Tibial artery (tissue), 4 donors: ENCODE measurements around the gene KIF18B.

Source experiments
- DNase-seq, 2 donors: peaks; one replicate each; pipeline ENCODE4 v3.0.0-alpha.2; 2019
- H3K27ac ChIP-seq, 2 donors: fragments of 200-600 bp; sonication (generic) in 1 of 2; 1 replicate in 1 of 2; 2 replicates in 1 of 2; pipeline ENCODE4 v1.5.1; 2018 to 2019; ENCODE audit warnings: mild to moderate bottlenecking in 1 of 2
- H3K27me3 ChIP-seq, 2 donors: fragments of 200-600 bp; sonication (generic) in 1 of 2; one replicate each; pipeline versions ENCODE4 v1.5.1 to v1.6.0; 2016 to 2019
- H3K36me3 ChIP-seq, 3 donors: fragments of 200-600 bp; sonication (generic) in 2 of 3; one replicate each; pipeline ENCODE4 v1.5.1; 2016 to 2019; ENCODE audit warnings: mild to moderate bottlenecking in 2 of 3
- H3K4me1 ChIP-seq, 4 donors: fragments of 200-600 bp; sonication (generic) in 2 of 4; 1 replicate in 3 of 4; 2 replicates in 1 of 4; pipeline ENCODE4 v1.5.1; 2016 to 2019
- H3K4me3 ChIP-seq, 2 donors: fragments of 200-600 bp; sonication (generic) in 1 of 2; 1 replicate in 1 of 2; 2 replicates in 1 of 2; pipeline ENCODE4 v1.5.1; 2018 to 2019; ENCODE audit warnings: mild to moderate bottlenecking in 2 of 2
- H3K9me3 ChIP-seq, 3 donors: fragments of 200-600 bp; sonication (generic) in 1 of 3; one replicate each; pipeline ENCODE4 v1.5.1; 2016 to 2019
- CTCF ChIP-seq, 2 experiments: fragments of 200-600 bp in 1 of 2; fragments of 450-650 bp in 1 of 2; IDR thresholded peaks; one replicate each; pipeline ENCODE4 v1.5.1; 2017 to 2019; ENCODE audit warnings: antibody characterized with exemption in 2 of 2, mild to moderate bottlenecking in 1 of 2, moderate library complexity in 1 of 2
- intact Hi-C: fragments of 100-400 bp; cut with DNase I; formaldehyde crosslinking; loops from one replicate; pipeline ENCODE4 v1.15.0; 2023; ENCODE audit warnings: low total_unique reads

Gene KIF18B

GRCh38 chr17:44960691-44961090, 13.1 kb upstream of the KIF18B start:
- Histone ChIP-seq H3K4me1 (peaks cover 0 to 11% (median 3%) of the 10 kb centered on the region in 4 donors), H3K27ac (no peak overlapping the region), H3K9me3 (no peaks in the 10 kb centered on the region), H3K36me3 (no peaks in the 10 kb centered on the region), H3K4me3 (no peak overlapping the region), H3K27me3 (peaks cover 4 to 72% of the 10 kb centered on the region in 2 donors)
- intact Hi-C loops: no loop called here
- no peak for DNase-seq
- TF ChIP-seq CTCF (IDR thresholded peaks at IDR 0.05): no peak

- H3K9me3 ChIP-seq: no peaks in the 10 kb centered on the region
- no peak overlapping the region for H3K4me3 ChIP-seq
- DNase-seq: no peak
- H3K27me3 ChIP-seq: peaks cover 0 to 67% of the 10 kb centered on the region in 2 donors
- no peak overlapping the region for H3K27ac ChIP-seq
- H3K4me1 ChIP-seq: peaks cover 0 to 11% (median 3%) of the 10 kb centered on the region in 4 donors
- H3K36me3 ChIP-seq: no peaks in the 10 kb centered on the region
- TF ChIP-seq CTCF (IDR thresholded peaks at IDR 0.05): no peak
- intact Hi-C loops: no loop called here
Measured at GRCh38 chr17:44959821-44960531, 12.4 kb upstream of the KIF18B start.

- no peak for DNase-seq
Measured at GRCh38 chr17:44956998-44957981, 9.7 kb upstream of the KIF18B start.

GRCh38 chr17:44955674-44956425, 8.3 kb upstream of the KIF18B start:
- no peaks in the 10 kb centered on the region for H3K9me3 ChIP-seq
- H3K27me3 ChIP-seq: peaks cover 0 to 33% of the 10 kb centered on the region in 2 donors
- H3K4me1 ChIP-seq: peaks cover 0 to 11% (median 3%) of the 10 kb centered on the region in 4 donors
- H3K36me3 ChIP-seq: no peaks in the 10 kb centered on the region
- H3K4me3 ChIP-seq: no peak overlapping the region
- intact Hi-C loops: no loop called here
- no peak overlapping the region for H3K27ac ChIP-seq
- DNase-seq: peak in 1 of 2 donors; percentile 20
- no peak for TF ChIP-seq CTCF (IDR thresholded peaks at IDR 0.05)

More at GRCh38 chr17:44956998-44957981, 9.7 kb upstream of the KIF18B start:
- H3K9me3 ChIP-seq: no peaks in the 10 kb centered on the region
- H3K27ac ChIP-seq: no peak overlapping the region
- no peak for TF ChIP-seq CTCF (IDR thresholded peaks at IDR 0.05)
- intact Hi-C loops: no loop called here
- H3K4me1 ChIP-seq: peaks cover 0 to 11% (median 3%) of the 10 kb centered on the region in 4 donors
- no peak overlapping the region for H3K4me3 ChIP-seq
- peaks cover 0 to 42% of the 10 kb centered on the region in 2 donors for H3K27me3 ChIP-seq
- H3K36me3 ChIP-seq: no peaks in the 10 kb centered on the region

- intact Hi-C loops: no loop called here
- Histone ChIP-seq H3K27ac (no peak overlapping the region), H3K36me3 (no peaks in the 10 kb centered on the region), H3K27me3 (peaks cover 0 to 14% of the 10 kb centered on the region in 2 donors), H3K4me3 (no peak overlapping the region), H3K4me1 (peaks cover 0 to 5% (median 2%) of the 10 kb centered on the region in 4 donors), H3K9me3 (no peaks in the 10 kb centered on the region)
- peak in 1 of 2 donors; percentile 24 for DNase-seq
- TF ChIP-seq CTCF (IDR thresholded peaks at IDR 0.05): no peak
Measured at GRCh38 chr17:44952946-44953475, 5.4 kb upstream of the KIF18B start.
